GM18870 (cell line): ENCODE results near the gene ODAD3.
A peak's percentile ranks its signal among the peaks of the same experiment; 100 is the strongest.
"Not testable (repeated sequence)": the region's sequence is repeated elsewhere in the genome, so short reads cannot be mapped to it uniquely, and the experiment has no call there.

Experiments used
- ATAC-seq: cut with Tn5 transposase; IDR thresholded peaks from one replicate; pipeline ENCODE4 v1.9.1; 2021; ENCODE audit warnings: moderate library complexity; ENCODE audit not compliant: unreplicated experiment

Gene ODAD3

GRCh38 chr19:11435057-11435832 is at the start of gene ODAD3, which contains the start of gene PRKCSH:
Gene ODAD3 (minus strand): TSS chr19:11435121. CDS start chr19:11435016, 105 bp downstream.
Gene PRKCSH (plus strand): TSS chr19:11435635. CDS start chr19:11436118, 483 bp downstream.
- ATAC-seq: peak; percentile 90

GRCh38 chr19:11483366-11484111 is 48.6 kb upstream of the ODAD3 start:
- ATAC-seq: no peak

GRCh38 chr19:11482384-11483050 is 47.6 kb upstream of the ODAD3 start:
- no peak for ATAC-seq

- no peak for ATAC-seq
Measured at GRCh38 chr19:11481534-11482383, 46.8 kb upstream of the ODAD3 start.

GRCh38 chr19:11480715-11481533 is 46.0 kb upstream of the ODAD3 start, which contains the start of gene ELAVL3:
Gene ELAVL3 (minus strand): TSS chr19:11481046. CDS start chr19:11480608, 438 bp downstream.
- ATAC-seq: no peak

- ATAC-seq: no peak
Measured at GRCh38 chr19:11479898-11480714, 45.2 kb upstream of the ODAD3 start.

GRCh38 chr19:11479090-11479897 is 44.4 kb upstream of the ODAD3 start:
- no peak for ATAC-seq

- ATAC-seq: no peak
Measured at GRCh38 chr19:11478167-11479089, 43.5 kb upstream of the ODAD3 start.

GRCh38 chr19:11475861-11476260 is 40.9 kb upstream of the ODAD3 start:
- ATAC-seq: no peak

- ATAC-seq: not testable (repeated sequence)
Measured at GRCh38 chr19:11475343-11475742, 40.4 kb upstream of the ODAD3 start.

GRCh38 chr19:11473725-11474124 is 38.8 kb upstream of the ODAD3 start:
- ATAC-seq: no peak

- ATAC-seq: not testable (repeated sequence)
Measured at GRCh38 chr19:11468266-11468845, 33.4 kb upstream of the ODAD3 start.

GRCh38 chr19:11465600-11465999 is 30.7 kb upstream of the ODAD3 start:
- no peak for ATAC-seq

- ATAC-seq: no peak
Measured at GRCh38 chr19:11464333-11465265, 29.7 kb upstream of the ODAD3 start.

GRCh38 chr19:11463391-11463790 is 28.5 kb upstream of the ODAD3 start:
- ATAC-seq: no peak
